Measurements from ENCODE around the gene PET100.

Gene PET100

GRCh38 chr19:7629347-7630054, at the start of gene PET100, which contains the start of gene XAB2:
TSS of gene PET100 (plus strand) at chr19:7629793. CDS start at chr19:7629834, 41 bp downstream.
TSS of gene XAB2 (minus strand) at chr19:7629545. CDS start at chr19:7629527, 18 bp downstream.
- DNase-seq: peak; percentile 99
- in situ Hi-C loops (cut with MboI; ENCODE audit: low pct_unique_long_range_greater_than_20kb, low sequenced_read_pairs): no loop called here

- DNase-seq: no peak
- in situ Hi-C loops (cut with MboI; ENCODE audit: low pct_unique_long_range_greater_than_20kb, low sequenced_read_pairs): no loop called here
These were observed 47.1 kb upstream of the PET100 start for GRCh38 chr19:7582446-7582845.

- in situ Hi-C loops (cut with MboI; ENCODE audit: low pct_unique_long_range_greater_than_20kb, low sequenced_read_pairs): no loop called here
- DNase-seq: no peak
These were observed 39.8 kb upstream of the PET100 start for GRCh38 chr19:7589822-7590221.

GRCh38 chr19:7590256-7590655, 39.3 kb upstream of the PET100 start:
- no peak for DNase-seq
- in situ Hi-C loops (cut with MboI; ENCODE audit: low pct_unique_long_range_greater_than_20kb, low sequenced_read_pairs): no loop called here

GRCh38 chr19:7595466-7596133, 34.0 kb upstream of the PET100 start, which contains the start of gene CAMSAP3:
TSS of gene CAMSAP3 (plus strand) at chr19:7595863. CDS start at chr19:7596003, 140 bp downstream.
- in situ Hi-C loops (cut with MboI; ENCODE audit: low pct_unique_long_range_greater_than_20kb, low sequenced_read_pairs): no loop called here
- peak; percentile 60 for DNase-seq

GRCh38 chr19:7596211-7596937, 33.2 kb upstream of the PET100 start:
- DNase-seq: no peak
- in situ Hi-C loops (cut with MboI; ENCODE audit: low pct_unique_long_range_greater_than_20kb, low sequenced_read_pairs): no loop called here

- DNase-seq: no peak
- in situ Hi-C loops (cut with MboI; ENCODE audit: low pct_unique_long_range_greater_than_20kb, low sequenced_read_pairs): no loop called here
These were observed 31.9 kb upstream of the PET100 start for GRCh38 chr19:7597689-7598088.

GRCh38 chr19:7598180-7598579, 31.4 kb upstream of the PET100 start:
- in situ Hi-C loops (cut with MboI; ENCODE audit: low pct_unique_long_range_greater_than_20kb, low sequenced_read_pairs): no loop called here
- no peak for DNase-seq

- in situ Hi-C loops (cut with MboI; ENCODE audit: low pct_unique_long_range_greater_than_20kb, low sequenced_read_pairs): no loop called here
- DNase-seq: no peak
These were observed 28.9 kb upstream of the PET100 start for GRCh38 chr19:7600721-7601120.

- in situ Hi-C loops (cut with MboI; ENCODE audit: low pct_unique_long_range_greater_than_20kb, low sequenced_read_pairs): no loop called here
- DNase-seq: no peak
These were observed 27.2 kb upstream of the PET100 start for GRCh38 chr19:7602240-7602934.

- in situ Hi-C loops (cut with MboI; ENCODE audit: low pct_unique_long_range_greater_than_20kb, low sequenced_read_pairs): no loop called here
- DNase-seq: no peak
These were observed 26.6 kb upstream of the PET100 start for GRCh38 chr19:7602935-7603497.

GRCh38 chr19:7603919-7604318, 25.7 kb upstream of the PET100 start:
- DNase-seq: no peak
- in situ Hi-C loops (cut with MboI; ENCODE audit: low pct_unique_long_range_greater_than_20kb, low sequenced_read_pairs): no loop called here

GRCh38 chr19:7605490-7606222, 23.9 kb upstream of the PET100 start:
- in situ Hi-C loops (cut with MboI; ENCODE audit: low pct_unique_long_range_greater_than_20kb, low sequenced_read_pairs): no loop called here
- peak; percentile 70 for DNase-seq

- no peak for DNase-seq
- in situ Hi-C loops (cut with MboI; ENCODE audit: low pct_unique_long_range_greater_than_20kb, low sequenced_read_pairs): no loop called here
These were observed 23.3 kb upstream of the PET100 start for GRCh38 chr19:7606289-7606688.

GRCh38 chr19:7607212-7607873, 22.2 kb upstream of the PET100 start:
- no peak for DNase-seq
- in situ Hi-C loops (cut with MboI; ENCODE audit: low pct_unique_long_range_greater_than_20kb, low sequenced_read_pairs): no loop called here

GRCh38 chr19:7607874-7608560, 21.6 kb upstream of the PET100 start:
- in situ Hi-C loops (cut with MboI; ENCODE audit: low pct_unique_long_range_greater_than_20kb, low sequenced_read_pairs): no loop called here

GRCh38 chr19:7610491-7611240, 18.9 kb upstream of the PET100 start:
- no peak for DNase-seq
- in situ Hi-C loops (cut with MboI; ENCODE audit: low pct_unique_long_range_greater_than_20kb, low sequenced_read_pairs): no loop called here

More at GRCh38 chr19:7607874-7608560, 21.6 kb upstream of the PET100 start:
- DNase-seq: no peak
